ENCODE measurements around the gene BCL2. TPM values are rescaled to one million over a fixed set of nuclear protein-coding genes. Genes with fewer than 3 reads are reported as not detected.

Gene BCL2
- total and polyA plus RNA-seq, 2 donors, result 11.7 to 17.5 TPM

DNA sequence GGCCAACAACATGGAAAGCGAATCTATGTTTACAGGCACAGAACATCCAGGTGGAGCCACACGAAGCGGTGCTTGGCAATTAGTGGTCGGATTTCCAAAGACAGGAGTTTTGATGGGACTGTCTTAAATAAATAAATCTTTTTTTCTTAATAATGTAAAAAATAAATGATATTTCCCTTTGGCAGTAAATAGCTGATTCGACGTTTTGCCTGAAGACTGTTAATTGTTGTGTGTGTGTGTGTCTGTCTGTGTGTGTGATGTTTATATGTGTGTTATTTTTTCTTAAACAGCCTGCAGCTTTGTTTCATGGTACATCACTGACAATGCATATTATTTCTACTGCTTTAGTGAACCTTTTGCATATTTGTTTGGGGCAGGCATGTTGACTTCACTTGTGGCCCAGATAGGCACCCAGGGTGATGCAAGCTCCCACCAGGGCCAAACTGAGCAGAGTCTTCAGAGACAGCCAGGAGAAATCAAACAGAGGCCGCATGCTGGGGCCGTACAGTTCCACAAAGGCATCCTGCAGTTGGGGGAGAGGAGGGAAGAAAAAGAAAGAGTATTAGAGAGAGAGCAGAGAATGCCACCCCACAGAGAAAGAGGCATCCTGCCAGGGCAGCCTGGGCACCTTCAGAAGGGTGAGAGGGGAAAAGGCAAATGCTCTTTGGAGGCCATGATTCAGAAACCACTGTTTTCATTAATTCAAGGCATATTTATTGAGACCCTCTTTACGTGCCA is 191.2 kb downstream of the BCL2 start:
- Histone ChIP-seq H3K9me3 (ENCODE audit: control insufficient read depth in 2 of 2, insufficient read depth in 1 of 2, low read length in 1 of 2) (no peaks in the 10 kb centered on the region), H3K4me1 (ENCODE audit: control insufficient read depth in 2 of 2, insufficient read depth in 2 of 2, low read length in 2 of 2) (peaks cover 10 to 18% of the 10 kb centered on the region in 2 donors), H3K36me3 (ENCODE audit: control insufficient read depth in 2 of 2, insufficient read depth in 2 of 2, low read length in 1 of 2) (peaks cover 0 to 7% of the 10 kb centered on the region in 2 donors), H3K27me3 (ENCODE audit: control insufficient read depth in 2 of 2, insufficient read depth in 1 of 2, low read length in 1 of 2) (no peaks in the 10 kb centered on the region), H3K4me3 (ENCODE audit: low read length in 2 of 2) (no peak overlapping the region), H3K27ac (ENCODE audit: low read depth in 1 of 2, low read length in 1 of 2) (no peak overlapping the region)
- WGBS, result 96% methylated on average over 9 of the region's 9 CpGs
- no peak for DNase-seq (ENCODE audit: low read depth in 6 of 9, low spot score in 9 of 9)

DNA sequence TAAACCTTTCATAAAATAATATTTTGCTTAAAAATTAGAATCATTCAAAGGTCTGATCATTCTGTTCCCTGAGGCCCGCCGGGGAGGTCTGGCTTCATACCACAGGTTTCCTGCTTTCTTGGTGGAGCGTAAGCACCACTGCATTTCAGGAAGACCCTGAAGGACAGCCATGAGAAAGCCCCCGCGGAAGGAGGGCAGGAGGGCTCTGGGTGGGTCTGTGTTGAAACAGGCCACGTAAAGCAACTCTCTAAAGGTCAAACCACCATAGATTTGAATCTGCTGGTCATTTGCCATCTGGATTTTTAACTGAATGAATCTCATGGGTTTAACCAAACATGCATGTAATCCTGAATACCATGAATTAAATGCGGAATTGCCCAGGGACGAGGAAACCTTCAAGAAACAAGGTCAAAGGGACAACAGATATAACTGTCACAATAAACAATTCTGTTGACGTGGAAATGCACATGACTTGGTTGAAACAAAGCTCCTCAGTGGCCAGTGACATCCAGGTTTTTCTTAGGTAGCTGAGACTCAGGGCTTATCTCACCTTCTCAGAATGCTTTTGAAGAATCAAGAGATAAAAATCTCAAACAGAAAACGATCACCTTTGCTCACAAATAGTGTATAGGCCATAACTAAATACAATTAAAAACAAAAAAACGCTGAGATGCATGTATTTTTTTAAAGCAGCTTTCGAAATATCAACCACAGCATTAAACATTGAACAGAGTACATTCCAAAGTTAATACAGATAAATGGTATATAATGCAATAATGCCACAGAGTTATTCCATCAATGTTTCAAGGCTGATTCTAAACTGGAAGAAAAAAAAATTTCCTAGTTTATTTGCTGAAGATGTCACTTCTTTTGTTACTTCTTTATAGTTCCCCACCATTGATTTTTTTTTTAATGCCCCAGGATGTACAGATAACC is 193.2 kb downstream of the BCL2 start:
- H3K27me3 ChIP-seq (ENCODE audit: control insufficient read depth in 2 of 2, insufficient read depth in 1 of 2, low read length in 1 of 2), result no peaks in the 10 kb centered on the region
- H3K36me3 ChIP-seq (ENCODE audit: control insufficient read depth in 2 of 2, insufficient read depth in 2 of 2, low read length in 1 of 2), result peaks cover 0 to 7% of the 10 kb centered on the region in 2 donors
- 79% methylated on average over 12 of the region's 12 CpGs for whole genome bisulfite sequencing
- no peaks in the 10 kb centered on the region for H3K9me3 ChIP-seq (ENCODE audit: control insufficient read depth in 2 of 2, insufficient read depth in 1 of 2, low read length in 1 of 2)
- no peak for DNase-seq (ENCODE audit: low read depth in 6 of 9, low spot score in 9 of 9)
- peaks cover 3 to 8% of the 10 kb centered on the region in 2 donors for H3K4me1 ChIP-seq (ENCODE audit: control insufficient read depth in 2 of 2, insufficient read depth in 2 of 2, low read length in 2 of 2)
- H3K4me3 ChIP-seq (ENCODE audit: low read length in 2 of 2), result no peak overlapping the region
- no peak overlapping the region for H3K27ac ChIP-seq (ENCODE audit: low read depth in 1 of 2, low read length in 1 of 2)

DNA sequence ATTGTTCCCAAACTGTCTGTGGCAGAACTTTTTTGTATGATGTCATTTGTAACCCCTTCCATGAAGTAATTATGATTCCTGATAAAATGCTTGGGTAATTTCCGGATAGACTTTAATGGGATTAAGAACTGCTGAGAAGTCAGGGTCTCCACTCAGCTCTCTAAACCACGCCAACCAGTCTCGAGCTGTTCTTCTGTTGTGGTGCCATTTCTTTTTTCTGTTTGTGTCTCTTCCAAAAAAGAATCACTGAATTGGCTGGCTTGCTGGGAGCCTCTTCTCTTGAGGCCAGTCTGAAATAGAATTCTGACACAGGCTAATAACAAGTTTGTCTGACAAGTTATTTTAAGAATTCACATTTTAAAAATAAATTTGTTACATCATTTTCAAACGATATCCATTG is 198.9 kb downstream of the BCL2 start:
- no peak overlapping the region for H3K4me3 ChIP-seq (ENCODE audit: low read length in 2 of 2)
- H3K4me1 ChIP-seq (ENCODE audit: control insufficient read depth in 2 of 2, insufficient read depth in 2 of 2, low read length in 2 of 2), result peaks cover 14 to 16% of the 10 kb centered on the region in 2 donors
- 91% methylated on average over 4 of the region's 4 CpGs for WGBS
- H3K27ac ChIP-seq (ENCODE audit: low read depth in 1 of 2, low read length in 1 of 2), result no peak overlapping the region
- no peaks in the 10 kb centered on the region for H3K36me3 ChIP-seq (ENCODE audit: control insufficient read depth in 2 of 2, insufficient read depth in 2 of 2, low read length in 1 of 2)
- DNase-seq (ENCODE audit: low read depth in 6 of 9, low spot score in 9 of 9), result no peak
- no peaks in the 10 kb centered on the region for H3K9me3 ChIP-seq (ENCODE audit: control insufficient read depth in 2 of 2, insufficient read depth in 1 of 2, low read length in 1 of 2)
- H3K27me3 ChIP-seq (ENCODE audit: control insufficient read depth in 2 of 2, insufficient read depth in 1 of 2, low read length in 1 of 2), result no peaks in the 10 kb centered on the region

- DNase-seq (ENCODE audit: low read depth in 6 of 9, low spot score in 9 of 9), result no peak
- Histone ChIP-seq H3K4me3 (ENCODE audit: low read length in 2 of 2) (no peak overlapping the region), H3K27ac (ENCODE audit: low read depth in 1 of 2, low read length in 1 of 2) (no peak overlapping the region), H3K36me3 (ENCODE audit: control insufficient read depth in 2 of 2, insufficient read depth in 2 of 2, low read length in 1 of 2) (no peaks in the 10 kb centered on the region), H3K9me3 (ENCODE audit: control insufficient read depth in 2 of 2, insufficient read depth in 1 of 2, low read length in 1 of 2) (no peaks in the 10 kb centered on the region), H3K4me1 (ENCODE audit: control insufficient read depth in 2 of 2, insufficient read depth in 2 of 2, low read length in 2 of 2) (peaks cover 18 to 23% of the 10 kb centered on the region in 2 donors), H3K27me3 (ENCODE audit: control insufficient read depth in 2 of 2, insufficient read depth in 1 of 2, low read length in 1 of 2) (no peaks in the 10 kb centered on the region)
- WGBS, result 74% methylated on average over 3 of the region's 3 CpGs
Observed at GRCh38 chr18:63119647-63120046, 199.9 kb downstream of the BCL2 start.

DNA sequence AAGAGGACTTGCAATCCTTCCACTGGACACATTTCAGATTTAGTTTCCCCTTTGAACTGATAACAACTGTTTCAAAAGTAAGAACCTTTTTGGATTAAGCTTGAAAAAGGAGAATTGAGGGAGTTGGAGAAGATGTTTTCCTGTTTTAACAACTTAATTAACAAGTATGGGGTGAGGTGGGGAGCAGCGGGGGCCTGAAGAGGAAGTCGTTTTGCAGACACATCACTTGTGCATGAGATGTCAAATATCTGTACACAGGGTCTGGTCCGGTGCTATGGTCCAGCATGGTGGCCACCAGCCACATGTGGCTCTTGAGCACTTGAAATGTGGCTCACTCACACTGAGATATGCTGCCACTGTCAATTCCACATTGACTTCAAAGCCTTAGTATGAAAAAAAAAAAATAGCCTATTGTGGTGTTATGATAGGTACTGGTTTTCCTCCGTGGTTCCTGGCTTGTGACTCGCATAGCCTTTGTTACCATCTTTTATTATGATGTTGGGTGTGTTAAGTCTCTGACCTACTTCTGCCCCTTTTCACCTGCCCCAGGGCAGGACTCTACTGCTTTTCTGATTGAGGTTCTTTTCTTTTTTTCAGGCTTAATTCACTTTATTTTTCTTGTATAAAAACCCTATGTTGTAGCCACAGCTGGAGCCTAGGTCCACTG is 205.5 kb downstream of the BCL2 start:
- Histone ChIP-seq H3K9me3 (ENCODE audit: control insufficient read depth in 2 of 2, insufficient read depth in 1 of 2, low read length in 1 of 2) (no peaks in the 10 kb centered on the region), H3K27ac (ENCODE audit: low read depth in 1 of 2, low read length in 1 of 2) (no peak overlapping the region), H3K4me1 (ENCODE audit: control insufficient read depth in 2 of 2, insufficient read depth in 2 of 2, low read length in 2 of 2) (peaks cover 29 to 43% of the 10 kb centered on the region in 2 donors), H3K27me3 (ENCODE audit: control insufficient read depth in 2 of 2, insufficient read depth in 1 of 2, low read length in 1 of 2) (no peaks in the 10 kb centered on the region), H3K36me3 (ENCODE audit: control insufficient read depth in 2 of 2, insufficient read depth in 2 of 2, low read length in 1 of 2) (no peaks in the 10 kb centered on the region), H3K4me3 (ENCODE audit: low read length in 2 of 2) (no peak overlapping the region)
- DNase-seq (ENCODE audit: low read depth in 6 of 9, low spot score in 9 of 9), result no peak
- WGBS, result 17% methylated on average over 5 of the region's 5 CpGs

- 97% methylated on average over 5 of the region's 5 CpGs for WGBS
- H3K27me3 ChIP-seq (ENCODE audit: control insufficient read depth in 2 of 2, insufficient read depth in 1 of 2, low read length in 1 of 2), result no peaks in the 10 kb centered on the region
- H3K4me3 ChIP-seq (ENCODE audit: low read length in 2 of 2), result no peak overlapping the region
- H3K9me3 ChIP-seq (ENCODE audit: control insufficient read depth in 2 of 2, insufficient read depth in 1 of 2, low read length in 1 of 2), result no peaks in the 10 kb centered on the region
- no peaks in the 10 kb centered on the region for H3K36me3 ChIP-seq (ENCODE audit: control insufficient read depth in 2 of 2, insufficient read depth in 2 of 2, low read length in 1 of 2)
- DNase-seq (ENCODE audit: low read depth in 6 of 9, low spot score in 9 of 9), result no peak
- peaks cover 21 to 40% of the 10 kb centered on the region in 2 donors for H3K4me1 ChIP-seq (ENCODE audit: control insufficient read depth in 2 of 2, insufficient read depth in 2 of 2, low read length in 2 of 2)
- H3K27ac ChIP-seq (ENCODE audit: low read depth in 1 of 2, low read length in 1 of 2), result no peak overlapping the region
Observed at GRCh38 chr18:63112706-63113105, 206.9 kb downstream of the BCL2 start.

GRCh38 chr18:63111671-63112402 is 207.7 kb downstream of the BCL2 start:
- Histone ChIP-seq H3K27me3 (ENCODE audit: control insufficient read depth in 2 of 2, insufficient read depth in 1 of 2, low read length in 1 of 2) (no peaks in the 10 kb centered on the region), H3K9me3 (ENCODE audit: control insufficient read depth in 2 of 2, insufficient read depth in 1 of 2, low read length in 1 of 2) (no peaks in the 10 kb centered on the region), H3K36me3 (ENCODE audit: control insufficient read depth in 2 of 2, insufficient read depth in 2 of 2, low read length in 1 of 2) (no peaks in the 10 kb centered on the region), H3K4me3 (ENCODE audit: low read length in 2 of 2) (no peak overlapping the region), H3K27ac (ENCODE audit: low read depth in 1 of 2, low read length in 1 of 2) (no peak overlapping the region), H3K4me1 (ENCODE audit: control insufficient read depth in 2 of 2, insufficient read depth in 2 of 2, low read length in 2 of 2) (peaks cover 16 to 44% of the 10 kb centered on the region in 2 donors)
- DNase-seq (ENCODE audit: low read depth in 6 of 9, low spot score in 9 of 9), result no peak
- 71% methylated on average over 4 of the region's 4 CpGs for WGBS

- Histone ChIP-seq H3K4me3 (ENCODE audit: low read length in 2 of 2) (no peak overlapping the region), H3K27me3 (ENCODE audit: control insufficient read depth in 2 of 2, insufficient read depth in 1 of 2, low read length in 1 of 2) (no peaks in the 10 kb centered on the region), H3K36me3 (ENCODE audit: control insufficient read depth in 2 of 2, insufficient read depth in 2 of 2, low read length in 1 of 2) (no peaks in the 10 kb centered on the region), H3K4me1 (ENCODE audit: control insufficient read depth in 2 of 2, insufficient read depth in 2 of 2, low read length in 2 of 2) (peaks cover 20 to 36% of the 10 kb centered on the region in 2 donors), H3K27ac (ENCODE audit: low read depth in 1 of 2, low read length in 1 of 2) (no peak overlapping the region), H3K9me3 (ENCODE audit: control insufficient read depth in 2 of 2, insufficient read depth in 1 of 2, low read length in 1 of 2) (peaks cover 0 to 5% of the 10 kb centered on the region in 2 donors)
- 98% methylated on average over 4 of the region's 4 CpGs for WGBS
- DNase-seq (ENCODE audit: low read depth in 6 of 9, low spot score in 9 of 9), result no peak
Observed at GRCh38 chr18:63109802-63110201, 209.8 kb downstream of the BCL2 start.
